GM18519 (cell line): ENCODE results near the gene CCDC157.

Experiments used
- ATAC-seq: cut with Tn5 transposase; IDR thresholded peaks from one replicate; pipeline ENCODE4 v1.9.1; 2021; ENCODE audit warnings: mild to moderate bottlenecking, moderate library complexity; ENCODE audit not compliant: unreplicated experiment, low FRiP score

CCDC157 gene

GRCh38 chr22:30351226-30351625, 5.6 kb upstream of the CCDC157 start:
- ATAC-seq, result no peak

DNA sequence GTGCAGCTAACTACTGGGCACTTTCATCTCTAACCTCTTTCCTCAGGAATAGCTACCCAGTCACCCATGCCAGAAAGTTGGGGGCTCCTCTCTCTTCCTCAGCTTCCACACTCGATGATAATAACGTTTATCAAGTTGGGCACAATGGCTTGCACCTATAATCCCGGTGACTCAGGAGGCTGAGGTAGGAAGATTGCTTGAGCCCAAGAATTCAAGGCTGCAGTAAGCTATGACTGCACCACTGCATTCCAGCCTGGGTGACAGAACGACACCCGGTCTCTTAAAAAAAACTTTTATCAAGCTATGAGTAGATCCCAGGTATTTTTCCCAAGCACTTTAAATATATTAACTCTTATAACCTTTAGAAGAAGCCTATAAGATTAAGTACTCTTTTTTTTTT, 2.2 kb upstream of the CCDC157 start:
- ATAC-seq, result no peak

GRCh38 chr22:30357236-30357570, 396 bp downstream of the CCDC157 start:
- no peak for ATAC-seq

DNA sequence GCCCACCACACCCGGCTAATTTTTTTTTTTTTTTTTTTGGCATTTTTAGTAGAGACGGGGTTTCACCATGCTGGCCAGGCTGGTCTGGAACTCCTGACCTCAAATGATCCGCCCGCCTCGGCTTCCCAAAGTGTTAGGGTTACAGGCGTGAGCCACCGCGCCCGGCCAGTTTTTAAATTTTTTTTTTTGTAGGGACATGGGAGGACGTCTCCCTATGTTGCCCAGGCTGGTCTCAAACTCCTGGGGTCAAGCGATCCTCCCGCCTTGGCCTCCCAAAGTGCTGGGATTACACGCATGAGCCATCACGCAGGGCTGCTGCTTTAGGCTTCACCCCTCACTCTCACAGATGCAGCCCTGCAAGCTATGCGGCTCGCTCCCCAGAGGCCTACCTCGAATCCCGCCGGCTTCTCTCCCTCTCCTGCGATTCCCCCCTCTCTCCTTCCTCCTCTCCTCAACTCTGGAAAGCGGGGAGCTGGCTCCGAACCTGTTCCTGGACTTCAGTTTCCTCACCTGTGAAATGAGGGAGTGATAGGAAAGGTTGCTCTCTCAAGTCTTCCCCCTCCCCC, 926 bp downstream of the CCDC157 start:
- ATAC-seq, result no peak

GRCh38 chr22:30358541-30358940, 1.7 kb downstream of the CCDC157 start:
- ATAC-seq, result no peak

GRCh38 chr22:30361916-30362650, 5.3 kb downstream of the CCDC157 start:
- ATAC-seq, result no peak

DNA sequence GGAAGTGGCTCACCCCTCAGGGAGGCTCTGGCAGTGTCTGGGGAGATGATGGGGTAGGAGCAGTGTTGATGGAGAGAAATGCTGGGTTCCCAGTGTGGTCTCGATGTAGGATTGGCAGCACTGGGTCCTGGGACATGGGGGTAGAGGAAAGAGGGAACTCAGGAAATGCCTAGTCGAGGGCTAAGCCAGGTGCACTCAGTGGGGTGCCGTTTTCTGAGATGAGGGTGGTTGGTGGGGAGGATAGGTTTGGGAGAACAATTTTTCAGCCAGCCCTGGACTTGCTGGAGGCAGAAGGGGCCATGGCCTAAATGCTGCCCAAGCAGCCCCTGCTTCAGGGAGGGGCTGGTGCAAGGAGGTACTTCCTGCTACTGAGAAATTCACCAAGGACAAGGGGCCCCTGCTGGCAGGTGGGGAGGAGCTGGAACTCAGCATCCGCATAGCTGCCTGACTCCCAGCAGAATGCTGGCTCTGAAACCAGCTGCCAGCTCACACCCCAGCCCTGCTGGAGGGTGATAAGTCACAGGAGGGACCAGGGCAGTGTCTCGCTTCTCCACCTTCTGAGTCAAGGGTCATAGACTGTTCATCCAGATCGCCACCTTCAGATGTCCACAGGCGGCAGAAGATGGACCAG, 6.0 kb downstream of the CCDC157 start:
- no peak for ATAC-seq

- ATAC-seq, result no peak
These were observed 9.1 kb downstream of the CCDC157 start for GRCh38 chr22:30365891-30366290.

- ATAC-seq, result no peak
These were observed 11.6 kb downstream of the CCDC157 start for GRCh38 chr22:30368420-30368819.

DNA sequence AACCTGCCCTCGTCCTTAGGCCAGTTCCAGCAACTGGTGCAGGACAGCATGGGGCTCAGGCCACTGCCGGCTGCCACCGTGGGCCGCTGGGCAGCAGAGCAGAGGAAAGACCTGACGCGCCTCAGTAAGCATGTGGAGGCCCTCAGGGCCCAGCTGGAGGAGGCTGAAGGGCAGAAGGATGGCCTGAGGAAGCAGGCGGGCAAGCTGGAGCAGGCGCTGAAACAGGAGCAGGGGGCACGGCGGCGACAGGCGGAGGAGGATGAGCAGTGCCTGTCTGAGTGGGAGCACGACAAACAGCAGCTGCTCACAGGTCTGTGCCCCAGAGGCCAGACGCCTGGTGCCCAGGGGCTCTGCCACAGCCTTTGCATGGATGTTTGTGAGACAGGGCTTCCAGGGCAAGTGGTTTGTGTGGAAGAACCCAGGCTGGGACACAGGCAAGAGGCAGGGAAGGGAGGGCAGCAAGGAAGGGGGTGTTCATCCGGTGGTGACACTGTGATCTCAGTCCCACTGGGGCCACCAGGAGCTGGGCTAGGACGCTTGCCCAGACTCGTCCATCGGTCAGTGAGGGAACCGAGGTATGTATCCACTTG, 13.9 kb downstream of the CCDC157 start:
- ATAC-seq, result no peak

GRCh38 chr22:30371321-30371720, 14.5 kb downstream of the CCDC157 start:
- ATAC-seq, result no peak

DNA sequence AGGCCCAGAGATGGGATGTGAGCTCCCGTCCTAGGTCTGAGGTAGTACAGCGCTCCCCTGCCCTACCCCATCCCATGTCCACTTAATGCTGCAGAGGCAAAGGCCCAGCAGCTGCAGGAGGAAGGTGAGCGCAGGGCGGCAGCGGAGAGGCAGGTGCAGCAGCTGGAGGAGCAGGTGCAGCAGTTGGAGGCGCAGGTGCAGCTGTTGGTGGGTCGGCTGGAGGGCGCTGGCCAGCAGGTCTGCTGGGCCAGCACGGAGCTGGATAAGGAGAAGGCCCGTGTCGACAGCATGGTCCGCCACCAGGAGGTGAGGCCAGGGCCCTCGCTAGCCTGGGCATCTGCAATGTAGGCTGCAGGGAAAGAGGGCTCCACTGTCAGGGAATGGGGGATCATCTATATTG, 15.2 kb downstream of the CCDC157 start:
- ATAC-seq, result no peak

GRCh38 chr22:30372915-30373314, 16.1 kb downstream of the CCDC157 start:
- ATAC-seq, result no peak

- ATAC-seq, result no peak
These were observed 16.8 kb downstream of the CCDC157 start for GRCh38 chr22:30373331-30374325.

- no peak for ATAC-seq
These were observed 18.6 kb downstream of the CCDC157 start for GRCh38 chr22:30375312-30375849.

GRCh38 chr22:30380011-30380410, 23.2 kb downstream of the CCDC157 start:
- no peak for ATAC-seq

DNA sequence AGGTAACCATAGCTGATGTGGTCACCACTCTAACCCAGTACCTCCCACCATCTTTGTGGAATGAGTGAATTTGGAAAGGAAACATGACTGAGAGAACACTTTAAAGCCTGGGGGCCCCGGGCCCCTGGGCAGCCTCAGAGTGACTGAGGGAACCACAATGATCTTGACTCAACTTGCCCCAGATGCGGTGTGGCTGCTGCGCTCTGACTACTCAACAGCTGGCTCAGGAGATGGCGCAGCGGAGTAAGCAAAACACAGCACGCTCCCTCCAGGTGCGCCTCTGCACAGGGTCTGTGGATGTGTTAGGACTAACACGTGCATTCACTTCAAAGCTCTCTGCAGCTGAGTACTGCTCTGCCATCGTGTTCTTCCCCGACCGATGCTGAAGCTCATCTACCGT, 24.5 kb downstream of the CCDC157 start:
- ATAC-seq, result no peak

- no peak for ATAC-seq
These were observed 25.5 kb downstream of the CCDC157 start for GRCh38 chr22:30382340-30382739.

GRCh38 chr22:30383061-30383460, 26.3 kb downstream of the CCDC157 start:
- no peak for ATAC-seq

DNA sequence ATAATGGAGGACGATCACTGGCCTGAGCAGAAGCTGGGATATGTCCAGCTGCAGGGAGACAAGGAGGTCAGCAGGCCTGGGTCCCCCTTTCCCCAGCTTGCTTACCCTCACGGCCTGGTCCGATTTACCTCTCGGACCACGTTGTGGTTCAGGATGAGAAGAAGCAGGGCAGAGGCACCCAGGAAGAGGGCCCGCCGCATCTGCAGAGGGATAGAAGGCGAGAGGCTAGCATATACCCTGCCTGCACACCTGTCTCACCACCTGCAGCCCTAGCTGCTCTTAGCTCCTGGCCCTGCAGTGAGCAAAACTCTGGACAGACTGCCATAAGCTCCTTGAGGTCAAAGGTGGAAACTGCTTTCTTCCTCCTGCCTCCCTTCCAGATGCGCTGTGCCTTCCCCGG, 29.1 kb downstream of the CCDC157 start:
- no peak for ATAC-seq
